Fibroblast of gingiva (primary cell): ENCODE measurements around the gene PAX6.

Experiments
- DNase-seq: peaks from one replicate; pipeline ENCODE4 v3.0.0-alpha.2; 2011; ENCODE audit warnings: low read depth

PAX6 gene

DNA sequence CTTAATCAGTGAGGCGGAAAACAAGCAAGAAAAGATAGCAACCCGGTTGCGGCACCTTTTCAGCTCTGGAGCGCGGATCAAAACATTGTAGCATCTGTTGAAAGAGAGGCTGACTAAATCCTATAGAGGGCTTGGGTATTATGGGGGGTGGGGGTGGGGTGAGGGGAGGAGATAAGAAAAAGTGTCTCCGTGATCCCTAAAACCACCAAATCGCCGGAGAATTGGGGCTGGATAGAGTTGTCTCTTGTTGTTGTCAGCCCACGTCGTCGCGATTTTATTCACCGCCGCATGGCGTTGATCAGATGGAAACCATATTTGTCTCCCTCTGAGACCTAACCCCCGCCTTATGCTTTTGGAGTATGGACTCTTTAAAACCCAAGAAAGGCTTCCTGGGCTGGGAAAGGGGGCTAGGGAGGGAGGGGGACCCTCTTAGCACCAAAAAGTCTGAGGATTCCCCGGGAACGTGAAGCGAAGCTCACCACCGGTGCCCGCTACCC is 13.0 kb downstream of the PAX6 start:
- no peak for DNase-seq

- no peak for DNase-seq
Measured at GRCh38 chr11:31797190-31798056, 13.7 kb downstream of the PAX6 start.

DNA sequence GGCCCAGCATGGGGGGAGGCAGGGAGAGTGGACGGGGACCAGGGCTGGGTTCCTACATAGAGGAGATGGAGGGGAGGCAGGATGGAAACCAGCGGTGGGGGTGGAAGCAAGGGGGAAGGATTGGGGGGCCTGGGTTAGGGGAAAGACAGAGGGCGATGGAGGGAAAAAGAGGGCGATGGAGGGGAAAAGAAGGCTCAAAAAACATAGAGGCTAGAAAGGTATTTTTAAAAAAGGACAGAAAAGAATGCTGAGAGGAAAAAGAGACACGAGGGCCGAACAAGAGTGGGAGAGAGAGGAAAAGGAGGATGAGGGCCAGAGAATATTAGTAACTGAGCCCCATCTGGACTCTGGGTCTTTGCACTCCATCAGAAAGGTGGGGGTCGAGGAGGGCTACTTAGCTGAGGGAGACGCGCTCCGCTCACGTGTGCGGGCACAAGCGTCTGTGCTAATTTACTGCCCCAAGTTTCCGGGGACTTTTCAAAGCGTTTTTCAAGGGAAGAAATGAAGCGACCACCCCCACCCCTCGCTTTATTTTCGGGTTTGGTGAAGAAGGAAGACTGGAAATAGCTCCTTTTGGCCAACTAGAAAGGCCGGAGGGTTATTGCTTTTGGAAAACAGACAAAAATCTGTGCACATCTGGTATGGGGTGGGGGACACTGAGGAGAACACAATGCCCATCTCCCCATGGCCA is 14.5 kb downstream of the PAX6 start:
- DNase-seq, result no peak

DNA sequence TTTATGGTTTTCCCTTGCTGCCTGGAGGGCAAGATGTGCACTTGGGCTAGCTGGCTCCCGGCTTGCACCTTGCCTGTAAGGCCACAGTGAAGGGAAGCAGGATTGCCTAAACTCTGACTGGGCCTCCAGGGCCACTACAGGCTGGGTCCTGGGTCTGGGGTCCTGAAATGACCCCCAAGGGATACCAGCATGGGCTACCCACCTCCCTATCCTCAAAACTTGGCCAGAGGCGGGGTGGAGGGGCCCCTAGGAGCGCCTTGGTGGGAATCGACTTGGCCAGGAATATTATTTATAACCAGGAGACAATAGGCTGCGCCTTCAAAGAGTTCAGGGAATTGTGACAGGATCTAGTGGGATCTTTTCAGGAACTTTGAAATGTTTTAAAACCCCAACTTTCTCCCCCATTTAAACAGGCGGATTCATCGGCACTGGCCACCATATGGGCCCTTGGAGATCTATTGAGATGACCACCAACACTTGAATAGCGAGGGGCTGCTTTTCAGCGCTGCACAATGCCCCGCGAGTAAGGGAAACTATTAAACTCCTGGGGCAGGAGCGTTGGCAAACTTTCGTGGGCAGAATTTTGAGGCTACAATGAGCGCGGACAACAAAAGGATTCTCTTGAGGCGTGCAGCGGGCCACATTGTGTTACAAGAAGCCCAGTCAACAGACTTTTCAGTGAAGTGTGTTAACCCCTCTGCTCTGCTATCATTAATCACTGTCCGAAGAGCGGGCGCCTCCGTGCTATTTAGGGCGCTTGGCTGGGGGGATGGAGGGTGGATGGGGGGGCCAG is 15.2 kb downstream of the PAX6 start:
- no peak for DNase-seq

GRCh38 chr11:31794548-31794947 is 16.6 kb downstream of the PAX6 start:
- no peak for DNase-seq

DNA sequence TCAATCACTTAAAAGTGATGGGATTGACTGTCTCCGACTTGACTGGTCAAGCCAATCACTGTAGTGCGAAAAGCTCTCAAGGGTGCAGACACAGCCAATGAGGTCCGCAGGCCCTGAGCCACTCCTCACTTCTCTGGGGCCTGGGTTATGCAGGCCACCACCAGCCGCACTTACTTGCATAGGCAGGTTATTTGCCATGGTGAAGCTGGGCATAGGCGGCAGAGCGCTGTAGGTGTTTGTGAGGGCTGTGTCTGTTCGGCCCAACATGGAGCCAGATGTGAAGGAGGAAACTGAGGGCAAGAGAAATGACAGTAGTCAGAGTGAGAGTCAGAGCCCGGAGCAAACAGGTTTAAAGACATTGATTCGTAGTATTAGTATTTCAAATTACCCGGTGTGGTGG is 17.9 kb downstream of the PAX6 start:
- no peak for DNase-seq

- no peak for DNase-seq
Measured at GRCh38 chr11:31792456-31792855, 18.7 kb downstream of the PAX6 start.

DNA sequence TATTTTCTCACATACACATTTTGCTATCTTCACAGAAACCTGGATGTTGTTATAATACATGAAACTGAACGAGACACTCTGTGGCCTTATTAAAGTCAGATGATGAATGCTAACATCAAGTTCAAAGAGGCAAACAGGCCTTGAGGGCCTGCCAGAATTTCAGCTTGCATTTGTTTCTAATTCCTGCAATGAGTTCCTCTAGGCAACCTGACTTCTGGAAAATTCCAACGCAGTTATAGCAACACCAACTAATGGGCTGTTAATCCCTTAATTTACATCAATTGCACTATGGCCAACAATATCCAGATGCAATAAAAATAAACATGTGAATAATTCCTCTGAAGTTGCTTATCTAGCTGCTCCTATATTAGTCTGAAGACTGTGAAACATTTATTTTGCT is 19.1 kb downstream of the PAX6 start:
- no peak for DNase-seq

- DNase-seq, result no peak
Measured at GRCh38 chr11:31790649-31791048, 20.5 kb downstream of the PAX6 start.

GRCh38 chr11:31788085-31788484 is 23.0 kb downstream of the PAX6 start:
- no peak for DNase-seq

DNA sequence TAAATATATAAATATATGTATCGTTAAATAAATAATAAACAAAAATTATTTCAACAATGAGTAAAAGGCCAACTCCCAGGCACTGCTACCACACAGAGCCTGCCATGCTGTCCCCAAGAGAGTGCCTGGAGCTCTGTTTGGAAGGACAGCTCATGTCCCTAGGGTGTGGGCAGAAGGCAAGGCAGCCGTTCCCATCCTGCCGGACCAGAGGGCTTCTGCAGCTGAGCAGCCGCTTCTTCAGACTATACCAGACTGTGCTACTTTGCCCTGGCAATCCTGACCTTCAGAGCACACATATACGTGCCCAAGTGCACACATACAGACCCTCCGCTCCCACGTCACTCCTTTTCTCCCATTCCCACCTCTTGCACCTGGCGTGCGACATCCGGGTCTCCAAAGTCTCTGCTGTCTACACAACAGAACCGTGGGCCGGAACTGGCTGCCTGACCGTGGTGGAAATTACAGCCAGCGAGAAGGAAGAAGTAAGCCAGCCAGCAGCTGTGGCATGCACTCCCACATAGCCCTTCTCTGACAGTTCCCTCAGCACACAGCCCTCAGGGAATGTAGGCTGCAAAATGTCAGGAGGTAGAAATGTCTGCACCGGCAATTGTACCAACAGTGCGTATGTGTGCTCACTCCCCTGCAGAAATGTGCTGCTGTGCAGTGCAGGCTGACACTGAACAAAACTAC is 24.0 kb downstream of the PAX6 start:
- DNase-seq, result no peak

DNA sequence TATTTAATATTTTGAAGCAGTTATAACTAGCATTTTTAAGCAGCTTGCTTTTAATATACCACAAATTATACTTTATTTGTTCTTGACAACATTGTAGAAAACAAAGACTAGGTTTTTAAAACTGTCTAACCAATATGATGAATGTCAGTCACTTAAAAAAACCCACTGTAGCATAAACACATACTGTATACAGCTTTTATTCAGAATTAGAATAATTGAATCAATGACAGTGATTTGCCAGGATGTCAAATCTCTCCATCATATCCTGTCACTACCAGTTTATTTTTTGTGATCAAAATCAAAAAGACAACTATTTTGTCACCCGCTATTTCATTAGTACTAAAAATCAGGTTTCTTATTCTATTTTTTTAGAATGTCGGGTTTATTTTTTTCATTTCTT is 26.5 kb downstream of the PAX6 start:
- DNase-seq, result no peak

GRCh38 chr11:31783252-31783651 is 27.9 kb downstream of the PAX6 start:
- DNase-seq, result no peak

- no peak for DNase-seq
Measured at GRCh38 chr11:31782257-31782656, 28.9 kb downstream of the PAX6 start.

DNA sequence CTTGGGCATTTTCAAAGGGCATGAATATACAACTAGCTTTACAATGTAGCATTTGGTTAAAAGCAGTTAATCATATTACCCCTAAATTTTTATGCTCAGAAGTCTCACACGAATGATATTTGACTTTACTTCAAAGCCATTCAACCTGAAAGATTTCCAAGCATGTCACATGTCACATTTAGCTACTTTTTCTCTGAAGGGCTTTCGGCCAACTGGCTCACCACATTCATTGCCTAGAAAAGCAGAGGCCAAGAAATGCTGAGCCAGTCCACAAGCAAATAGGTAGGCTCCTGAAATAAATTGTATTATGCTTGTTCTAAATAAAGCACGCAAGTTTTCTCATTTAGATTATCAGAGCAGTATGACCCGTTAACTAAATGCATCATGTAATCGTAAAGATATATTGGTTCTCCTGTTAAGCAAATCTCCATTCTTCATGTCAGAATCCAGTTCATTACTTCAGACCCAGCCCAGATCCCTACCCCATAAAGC is 30.6 kb downstream of the PAX6 start:
- DNase-seq, result no peak

- no peak for DNase-seq
Measured at GRCh38 chr11:31780078-31780477, 31.0 kb downstream of the PAX6 start.

DNA sequence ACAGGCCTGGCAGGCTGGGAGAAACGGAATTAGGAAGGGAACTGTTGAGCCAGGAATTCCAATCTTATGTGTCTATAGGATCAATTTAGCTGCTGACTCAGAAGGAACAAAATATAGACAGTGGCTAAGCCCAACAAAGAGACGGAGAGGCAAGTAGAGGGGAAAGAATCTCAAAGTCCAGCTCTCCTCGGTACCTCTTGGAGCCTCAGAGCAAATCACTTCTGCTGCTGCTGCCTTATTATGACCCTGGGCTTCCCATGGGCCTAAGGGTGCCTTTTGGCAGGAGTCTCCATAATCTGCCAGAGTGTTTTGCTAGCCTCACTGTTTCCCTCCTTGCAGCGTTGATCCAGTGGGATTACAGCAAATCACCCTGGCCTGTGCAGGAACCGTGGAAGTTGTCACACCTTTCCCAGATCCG is 31.7 kb downstream of the PAX6 start:
- peak; percentile 28 for DNase-seq

DNA sequence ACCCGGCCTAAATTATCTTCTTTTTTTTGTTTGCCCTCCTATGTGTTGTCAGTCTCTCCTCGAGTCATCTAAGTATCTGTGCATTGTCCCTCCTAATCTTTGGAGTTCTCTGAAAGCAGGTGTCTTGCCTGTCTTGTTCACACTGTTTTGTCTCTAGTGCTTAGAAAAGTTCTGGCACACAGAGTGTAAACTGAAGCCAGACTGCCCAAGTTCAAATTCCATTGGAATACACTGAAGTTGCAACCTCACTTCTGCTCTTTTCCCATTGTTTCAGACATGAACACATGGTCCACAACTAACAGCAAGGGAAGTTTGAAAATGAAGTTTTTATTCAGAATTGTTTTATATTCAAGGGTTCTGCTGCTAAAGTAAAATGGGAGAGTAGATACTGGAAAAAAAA is 38.7 kb downstream of the PAX6 start:
- no peak for DNase-seq

GRCh38 chr11:31770011-31770700 is 41.0 kb downstream of the PAX6 start:
- DNase-seq, result no peak

DNA sequence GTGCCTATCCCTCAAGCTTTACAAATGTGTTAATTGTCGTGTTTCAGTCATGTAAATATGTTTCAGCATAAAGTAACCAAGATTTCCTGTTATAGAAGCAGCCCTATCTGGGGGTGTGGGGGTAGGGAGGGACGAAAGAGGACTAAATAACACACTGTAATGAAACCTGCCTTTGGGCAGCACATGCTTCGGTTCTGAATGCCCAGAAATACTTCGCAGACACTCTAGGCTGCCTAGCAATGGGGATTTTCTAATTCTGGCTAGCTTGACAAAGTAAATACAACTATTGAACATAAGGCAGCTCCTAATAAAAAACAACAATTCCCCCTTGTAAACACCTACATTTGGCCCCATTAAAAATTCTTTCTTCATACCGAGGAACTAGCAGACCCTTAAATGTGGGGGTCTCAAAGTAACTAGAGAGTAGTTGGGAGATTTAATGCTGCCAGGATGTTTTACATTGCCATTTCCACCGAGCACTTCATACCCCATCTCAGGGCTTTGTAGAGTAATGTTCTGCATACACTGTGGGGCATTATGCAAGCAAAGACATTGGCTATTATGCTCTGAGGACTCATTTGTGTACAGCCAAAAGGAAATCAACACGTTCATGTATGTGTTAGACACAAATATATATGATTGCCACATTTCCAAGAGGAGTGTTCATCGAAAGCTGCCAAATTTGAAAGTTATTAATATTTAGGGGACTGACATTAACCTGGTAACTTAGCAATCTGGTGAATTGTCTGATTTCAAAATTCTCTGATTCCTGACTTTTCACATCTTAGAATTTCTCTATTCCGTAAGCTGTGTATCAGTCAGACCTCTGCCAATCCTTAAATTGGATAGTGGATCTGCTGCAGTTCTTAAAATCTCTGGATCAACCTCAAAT is 42.1 kb downstream of the PAX6 start:
- no peak for DNase-seq
